K562 (cell line): Measurements from ENCODE around the gene FDPS. TPM values are rescaled to one million over a fixed set of nuclear protein-coding genes. Genes with fewer than 3 reads are reported as not detected.

Source experiments
- ARID2 ChIP-seq: fragments of 450-650 bp; IDR thresholded peaks from 2 replicates; pipeline ENCODE4 v1.6.1; 2017; ENCODE audit warnings: antibody characterized with exemption, mild to moderate bottlenecking
- CHD1 ChIP-seq: fragments of 200-600 bp; sonication (generic); IDR thresholded peaks from one replicate; pipeline ENCODE4 v1.6.1; 2012; ENCODE audit warnings: mild to moderate bottlenecking, moderate library complexity, low read length, inconsistent platforms
- CSDE1 ChIP-seq, 2 experiments: fragments of 450-650 bp; IDR thresholded peaks; 2 replicates each; pipeline ENCODE4 v1.6.1; 2016; ENCODE audit warnings: mild to moderate bottlenecking in 1 of 2
- EZH2 ChIP-seq: IDR thresholded peaks from 2 replicates; pipeline ENCODE4 v1.6.1; 2012; ENCODE audit warnings: low read depth, mild to moderate bottlenecking, inconsistent platforms, low read length, borderline replicate concordance
- GABPA ChIP-seq: fragments of 200-800 bp; sonication (Bioruptor generic); conservative IDR thresholded peaks from 2 replicates; pipeline ENCODE4 v1.6.1; 2016; ENCODE audit warnings: low read depth, missing genetic modification characterization, missing compliant biosample characterization
- HCFC1 ChIP-seq: IDR thresholded peaks from 2 replicates; pipeline ENCODE4 v1.6.1; 2012; ENCODE audit warnings: low read depth, low read length, improper control_type of control experiment
- HOXB6 ChIP-seq: fragments of 250-450 bp; sonication (Bioruptor Pico); IDR thresholded peaks from 2 replicates; pipeline ENCODE4 v1.5.1; 2022; ENCODE audit warnings: mild to moderate bottlenecking, borderline replicate concordance
- KDM5B ChIP-seq: fragments of 200-600 bp; sonication (generic); IDR thresholded peaks from 2 replicates; pipeline ENCODE4 v1.6.1; 2012; ENCODE audit warnings: low read depth, mild to moderate bottlenecking, moderate library complexity, low read length, control low read depth, inconsistent platforms; ENCODE audit not compliant: insufficient replicate concordance
- NR1H2 ChIP-seq: sonication (generic); formaldehyde crosslinking; IDR thresholded peaks from 2 replicates; pipeline ENCODE4 v1.4.0; 2020; ENCODE audit warnings: mild to moderate bottlenecking, missing genetic modification reagents
- TCF7 ChIP-seq: sonication (generic); IDR thresholded peaks from 2 replicates; pipeline ENCODE4 v1.6.1; 2016; ENCODE audit warnings: antibody characterized with exemption, borderline replicate concordance
- ZNF134 ChIP-seq: fragments of 250-450 bp; sonication (Bioruptor Pico); conservative IDR thresholded peaks from 2 replicates; pipeline ENCODE4 v1.4.0; 2020
- ZNF146 ChIP-seq: IDR thresholded peaks from one replicate; pipeline ENCODE4 v1.6.1; 2018; ENCODE audit warnings: missing compliant biosample characterization; ENCODE audit not compliant: unreplicated experiment
- ZNF274 ChIP-seq: IDR thresholded peaks from 2 replicates; pipeline ENCODE4 v1.6.1; 2011; ENCODE audit warnings: low read depth, mild to moderate bottlenecking, low read length, moderate library complexity, borderline replicate concordance
- polyA plus RNA-seq, 8 experiments: library from polyadenylated mRNA; depleted of rRNA in 4 of 8; stranded (reverse) in 5 of 8; unstranded in 3 of 8; fragments of >200 nt; fragmentation: Nextera tagmentation in 2 of 8; fragmentation: Illumina TruSeq in 1 of 8; extraction: Ambion mirVana in 2 of 8; extraction: Trizol in 1 of 8; gene quantifications; 2 replicates each; pipeline versions ENCODE4 v1.2.1 to v1.2.3, GENCODE V29; 2011 to 2014; ENCODE audit warnings: inconsistent platforms in 1 of 8, missing spikeins in 1 of 8
- total RNA-seq, 7 experiments: library from RNA; depleted of rRNA in 6 of 7; stranded (reverse); fragments of >200 nt in 6 of 7; fragmentation: Illumina TruSeq in 2 of 7; extraction: Trizol in 2 of 7; gene quantifications; 2 replicates each; pipeline versions ENCODE4 v1.2.1 to v1.2.3, GENCODE V29; 2011 to 2021; ENCODE audit warnings: low replicate concordance in 1 of 7
- TF ChIP-seq, protein P1 (sequence below): sonication (generic); formaldehyde crosslinking; IDR thresholded peaks from 2 replicates; pipeline ENCODE4 v1.8.0; 2022; ENCODE audit warnings: mild to moderate bottlenecking, missing genetic modification reagents
- TF ChIP-seq, protein P2 (sequence below), 2 experiments: fragments of 450-650 bp; IDR thresholded peaks; 2 replicates each; pipeline ENCODE4 v1.6.1; 2018; ENCODE audit warnings: mild to moderate bottlenecking in 2 of 2, low read depth in 1 of 2; ENCODE audit not compliant: partially characterized antibody in 2 of 2
- TF ChIP-seq, protein P3 (sequence below): fragments of 450-650 bp; formaldehyde crosslinking; IDR thresholded peaks from 2 replicates; pipeline ENCODE4 v1.4.0; 2022; ENCODE audit warnings: missing genetic modification characterization
- TF ChIP-seq, protein P4 (sequence below): sonication (generic); IDR thresholded peaks from 2 replicates; pipeline ENCODE4 v1.6.1; 2016

FDPS gene
- total and polyA plus RNA-seq, 9 of the 15 experiments (the other 6 are each of a cell fraction or from before 2014, with no cell fraction given) = 247 to 884 (median 360) TPM

DNA sequence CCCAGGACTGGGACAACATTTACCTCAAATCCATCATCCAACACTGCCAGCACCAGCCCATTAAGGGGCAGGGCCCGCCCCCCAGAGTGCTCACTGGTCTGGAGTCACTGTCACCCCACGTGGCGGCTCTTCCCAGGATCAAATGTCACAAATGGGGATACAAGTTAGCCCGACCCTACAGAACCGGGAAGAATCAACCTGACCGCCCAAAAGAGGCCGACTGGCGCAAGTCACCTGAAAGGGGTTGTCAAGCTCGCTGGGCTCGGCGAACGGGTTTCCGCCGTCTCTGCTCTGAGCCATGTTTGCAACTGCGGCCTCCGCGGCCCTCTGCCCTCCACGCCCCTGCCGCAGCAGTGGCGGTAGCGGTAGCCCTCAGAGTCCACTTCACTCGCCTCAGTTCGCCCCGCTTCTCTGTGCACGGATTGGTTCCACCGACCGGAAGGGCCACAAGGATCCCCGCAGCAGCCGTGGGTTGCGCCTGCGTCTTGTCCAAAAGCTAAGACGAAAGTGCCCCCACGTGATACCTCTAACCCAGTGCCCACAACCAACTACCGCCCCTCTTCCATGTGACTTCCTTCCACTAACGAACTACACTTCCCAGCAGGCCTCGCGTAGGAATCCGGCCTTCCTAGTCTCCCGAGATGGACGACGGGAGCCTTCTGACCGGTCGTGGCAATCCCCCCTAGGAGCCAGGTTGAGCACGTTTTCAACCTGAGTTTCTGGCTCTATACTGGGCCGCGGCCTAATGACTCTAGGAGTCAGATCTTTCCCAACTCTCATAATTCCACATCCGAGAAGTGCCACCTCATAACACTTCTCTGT, 46.6 kb upstream of the FDPS start, which contains the start of gene SCAMP3 (continued):
- TF ChIP-seq, protein P1, sequence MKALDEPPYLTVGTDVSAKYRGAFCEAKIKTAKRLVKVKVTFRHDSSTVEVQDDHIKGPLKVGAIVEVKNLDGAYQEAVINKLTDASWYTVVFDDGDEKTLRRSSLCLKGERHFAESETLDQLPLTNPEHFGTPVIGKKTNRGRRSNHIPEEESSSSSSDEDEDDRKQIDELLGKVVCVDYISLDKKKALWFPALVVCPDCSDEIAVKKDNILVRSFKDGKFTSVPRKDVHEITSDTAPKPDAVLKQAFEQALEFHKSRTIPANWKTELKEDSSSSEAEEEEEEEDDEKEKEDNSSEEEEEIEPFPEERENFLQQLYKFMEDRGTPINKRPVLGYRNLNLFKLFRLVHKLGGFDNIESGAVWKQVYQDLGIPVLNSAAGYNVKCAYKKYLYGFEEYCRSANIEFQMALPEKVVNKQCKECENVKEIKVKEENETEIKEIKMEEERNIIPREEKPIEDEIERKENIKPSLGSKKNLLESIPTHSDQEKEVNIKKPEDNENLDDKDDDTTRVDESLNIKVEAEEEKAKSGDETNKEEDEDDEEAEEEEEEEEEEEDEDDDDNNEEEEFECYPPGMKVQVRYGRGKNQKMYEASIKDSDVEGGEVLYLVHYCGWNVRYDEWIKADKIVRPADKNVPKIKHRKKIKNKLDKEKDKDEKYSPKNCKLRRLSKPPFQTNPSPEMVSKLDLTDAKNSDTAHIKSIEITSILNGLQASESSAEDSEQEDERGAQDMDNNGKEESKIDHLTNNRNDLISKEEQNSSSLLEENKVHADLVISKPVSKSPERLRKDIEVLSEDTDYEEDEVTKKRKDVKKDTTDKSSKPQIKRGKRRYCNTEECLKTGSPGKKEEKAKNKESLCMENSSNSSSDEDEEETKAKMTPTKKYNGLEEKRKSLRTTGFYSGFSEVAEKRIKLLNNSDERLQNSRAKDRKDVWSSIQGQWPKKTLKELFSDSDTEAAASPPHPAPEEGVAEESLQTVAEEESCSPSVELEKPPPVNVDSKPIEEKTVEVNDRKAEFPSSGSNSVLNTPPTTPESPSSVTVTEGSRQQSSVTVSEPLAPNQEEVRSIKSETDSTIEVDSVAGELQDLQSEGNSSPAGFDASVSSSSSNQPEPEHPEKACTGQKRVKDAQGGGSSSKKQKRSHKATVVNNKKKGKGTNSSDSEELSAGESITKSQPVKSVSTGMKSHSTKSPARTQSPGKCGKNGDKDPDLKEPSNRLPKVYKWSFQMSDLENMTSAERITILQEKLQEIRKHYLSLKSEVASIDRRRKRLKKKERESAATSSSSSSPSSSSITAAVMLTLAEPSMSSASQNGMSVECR (CRISPR knock-in tag) = peak; percentile 95
- TF ChIP-seq, protein P2, sequence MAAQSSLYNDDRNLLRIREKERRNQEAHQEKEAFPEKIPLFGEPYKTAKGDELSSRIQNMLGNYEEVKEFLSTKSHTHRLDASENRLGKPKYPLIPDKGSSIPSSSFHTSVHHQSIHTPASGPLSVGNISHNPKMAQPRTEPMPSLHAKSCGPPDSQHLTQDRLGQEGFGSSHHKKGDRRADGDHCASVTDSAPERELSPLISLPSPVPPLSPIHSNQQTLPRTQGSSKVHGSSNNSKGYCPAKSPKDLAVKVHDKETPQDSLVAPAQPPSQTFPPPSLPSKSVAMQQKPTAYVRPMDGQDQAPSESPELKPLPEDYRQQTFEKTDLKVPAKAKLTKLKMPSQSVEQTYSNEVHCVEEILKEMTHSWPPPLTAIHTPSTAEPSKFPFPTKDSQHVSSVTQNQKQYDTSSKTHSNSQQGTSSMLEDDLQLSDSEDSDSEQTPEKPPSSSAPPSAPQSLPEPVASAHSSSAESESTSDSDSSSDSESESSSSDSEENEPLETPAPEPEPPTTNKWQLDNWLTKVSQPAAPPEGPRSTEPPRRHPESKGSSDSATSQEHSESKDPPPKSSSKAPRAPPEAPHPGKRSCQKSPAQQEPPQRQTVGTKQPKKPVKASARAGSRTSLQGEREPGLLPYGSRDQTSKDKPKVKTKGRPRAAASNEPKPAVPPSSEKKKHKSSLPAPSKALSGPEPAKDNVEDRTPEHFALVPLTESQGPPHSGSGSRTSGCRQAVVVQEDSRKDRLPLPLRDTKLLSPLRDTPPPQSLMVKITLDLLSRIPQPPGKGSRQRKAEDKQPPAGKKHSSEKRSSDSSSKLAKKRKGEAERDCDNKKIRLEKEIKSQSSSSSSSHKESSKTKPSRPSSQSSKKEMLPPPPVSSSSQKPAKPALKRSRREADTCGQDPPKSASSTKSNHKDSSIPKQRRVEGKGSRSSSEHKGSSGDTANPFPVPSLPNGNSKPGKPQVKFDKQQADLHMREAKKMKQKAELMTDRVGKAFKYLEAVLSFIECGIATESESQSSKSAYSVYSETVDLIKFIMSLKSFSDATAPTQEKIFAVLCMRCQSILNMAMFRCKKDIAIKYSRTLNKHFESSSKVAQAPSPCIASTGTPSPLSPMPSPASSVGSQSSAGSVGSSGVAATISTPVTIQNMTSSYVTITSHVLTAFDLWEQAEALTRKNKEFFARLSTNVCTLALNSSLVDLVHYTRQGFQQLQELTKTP (IDR thresholded peaks at IDR 0.05; ENCODE audit: low read depth in 1 of 2, partially characterized antibody in 2 of 2) = peak in 1 of 2 experiments; percentile 95
- peak; percentile 70; the same call in 1 of the 2 replicates for TF ChIP-seq HOXB6
- no peak for TF ChIP-seq TCF7
- TF ChIP-seq NR1H2 (CRISPR knock-in tag) = no peak
- TF ChIP-seq, protein P3, sequence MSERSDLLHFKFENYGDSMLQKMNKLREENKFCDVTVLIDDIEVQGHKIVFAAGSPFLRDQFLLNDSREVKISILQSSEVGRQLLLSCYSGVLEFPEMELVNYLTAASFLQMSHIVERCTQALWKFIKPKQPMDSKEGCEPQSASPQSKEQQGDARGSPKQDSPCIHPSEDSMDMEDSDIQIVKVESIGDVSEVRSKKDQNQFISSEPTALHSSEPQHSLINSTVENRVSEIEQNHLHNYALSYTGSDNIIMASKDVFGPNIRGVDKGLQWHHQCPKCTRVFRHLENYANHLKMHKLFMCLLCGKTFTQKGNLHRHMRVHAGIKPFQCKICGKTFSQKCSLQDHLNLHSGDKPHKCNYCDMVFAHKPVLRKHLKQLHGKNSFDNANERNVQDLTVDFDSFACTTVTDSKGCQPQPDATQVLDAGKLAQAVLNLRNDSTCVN (CRISPR knock-in tag) = peak; percentile 78
- peak; percentile 91 for TF ChIP-seq GABPA (tag)
- no peak for TF ChIP-seq ZNF134 (CRISPR knock-in tag)
- peak; percentile 96 for TF ChIP-seq HCFC1
- TF ChIP-seq, protein P4, sequence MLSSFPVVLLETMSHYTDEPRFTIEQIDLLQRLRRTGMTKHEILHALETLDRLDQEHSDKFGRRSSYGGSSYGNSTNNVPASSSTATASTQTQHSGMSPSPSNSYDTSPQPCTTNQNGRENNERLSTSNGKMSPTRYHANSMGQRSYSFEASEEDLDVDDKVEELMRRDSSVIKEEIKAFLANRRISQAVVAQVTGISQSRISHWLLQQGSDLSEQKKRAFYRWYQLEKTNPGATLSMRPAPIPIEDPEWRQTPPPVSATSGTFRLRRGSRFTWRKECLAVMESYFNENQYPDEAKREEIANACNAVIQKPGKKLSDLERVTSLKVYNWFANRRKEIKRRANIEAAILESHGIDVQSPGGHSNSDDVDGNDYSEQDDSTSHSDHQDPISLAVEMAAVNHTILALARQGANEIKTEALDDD = no peak
- no peak for TF ChIP-seq ZNF274
- TF ChIP-seq CSDE1 (IDR thresholded peaks at IDR 0.05) = no peak
- peak; percentile 61 for TF ChIP-seq CHD1
- peak; percentile 90 for TF ChIP-seq KDM5B
- TF ChIP-seq ZNF146 (CRISPR knock-in tag) = no peak
- TF ChIP-seq EZH2 = no peak
- no peak for TF ChIP-seq ARID2
